H9 (cell line): ENCODE data around the gene C12orf50. TPM values are rescaled to one million over a fixed set of nuclear protein-coding genes. Genes with fewer than 3 reads are reported as not detected.

Experiments
- DNase-seq: peaks from one replicate; pipeline ENCODE4 v3.0.0-alpha.2; 2017
- H2AFZ ChIP-seq: one replicate; pipeline ENCODE4 v1.6.1; 2013; ENCODE audit warnings: mild to moderate bottlenecking, low read length, control low read depth, moderate library complexity
- H2AK5ac ChIP-seq: 2 replicates; pipeline ENCODE4 v1.6.1; 2013; ENCODE audit warnings: low read length, control low read depth, mixed read lengths; ENCODE audit not compliant: insufficient read length
- H2BK120ac ChIP-seq: one replicate; pipeline ENCODE4 v1.6.1; 2013; ENCODE audit warnings: low read depth, mild to moderate bottlenecking, low read length, control low read depth, inconsistent platforms; ENCODE audit not compliant: poor library complexity, severe bottlenecking
- H2BK12ac ChIP-seq: 2 replicates; pipeline ENCODE4 v1.6.1; 2013; ENCODE audit warnings: low read length, control low read depth, mixed read lengths, low read depth; ENCODE audit not compliant: insufficient read length
- H2BK15ac ChIP-seq: 2 replicates; pipeline ENCODE4 v1.6.1; 2013; ENCODE audit warnings: low read depth, low read length, control low read depth
- H2BK20ac ChIP-seq: one replicate; pipeline ENCODE4 v1.6.1; 2013; ENCODE audit warnings: low read depth, mild to moderate bottlenecking, low read length, control low read depth, inconsistent platforms; ENCODE audit not compliant: poor library complexity, severe bottlenecking
- H2BK5ac ChIP-seq: 2 replicates; pipeline ENCODE4 v1.6.1; 2013; ENCODE audit warnings: low read length, control low read depth, mixed read lengths; ENCODE audit not compliant: insufficient read length
- H3K14ac ChIP-seq: 2 replicates; pipeline ENCODE4 v1.6.1; 2013; ENCODE audit warnings: low read length, control low read depth; ENCODE audit not compliant: insufficient read depth
- H3K18ac ChIP-seq: 2 replicates; pipeline ENCODE4 v1.6.1; 2013; ENCODE audit warnings: low read depth, mild to moderate bottlenecking, mixed read lengths, low read length, control low read depth; ENCODE audit not compliant: insufficient read length
- H3K23ac ChIP-seq: 2 replicates; pipeline ENCODE4 v1.6.1; 2013; ENCODE audit warnings: low read length, control low read depth, mixed read lengths, low read depth; ENCODE audit not compliant: insufficient read length
- H3K23me2 ChIP-seq: 2 replicates; pipeline ENCODE4 v1.6.1; 2013; ENCODE audit warnings: low read depth, mild to moderate bottlenecking, mixed read lengths, low read length, control low read depth; ENCODE audit not compliant: insufficient read length, poor library complexity, severe bottlenecking
- H3K27ac ChIP-seq: 2 replicates; pipeline ENCODE4 v1.5.1; 2013; ENCODE audit warnings: low read length, control low read depth, mixed read lengths, low read depth; ENCODE audit not compliant: insufficient read length
- H3K27me3 ChIP-seq: 2 replicates; pipeline ENCODE4 v1.6.1; 2013; ENCODE audit warnings: low read length, control low read depth, inconsistent platforms; ENCODE audit not compliant: insufficient read depth
- H3K4ac ChIP-seq: 2 replicates; pipeline ENCODE4 v1.6.1; 2013; ENCODE audit warnings: low read depth, mild to moderate bottlenecking, control low read depth, inconsistent platforms, low read length, moderate library complexity
- H3K4me1 ChIP-seq: 2 replicates; pipeline ENCODE4 v1.6.1; 2013; ENCODE audit warnings: low read length, control low read depth, inconsistent platforms; ENCODE audit not compliant: insufficient read depth
- H3K4me2 ChIP-seq: 2 replicates; pipeline ENCODE4 v1.6.1; 2013; ENCODE audit warnings: low read length, control low read depth, mixed read lengths; ENCODE audit not compliant: insufficient read length, insufficient read depth
- H3K56ac ChIP-seq: 2 replicates; pipeline ENCODE4 v1.6.1; 2013; ENCODE audit warnings: low read depth, mild to moderate bottlenecking, mixed read lengths, low read length, control low read depth; ENCODE audit not compliant: insufficient read length
- H3K79me1 ChIP-seq: 2 replicates; pipeline ENCODE4 v1.6.1; 2013; ENCODE audit warnings: low read depth, mild to moderate bottlenecking, moderate library complexity, low read length, control low read depth, inconsistent platforms; ENCODE audit not compliant: insufficient read depth, poor library complexity, severe bottlenecking
- H3K79me2 ChIP-seq: 2 replicates; pipeline ENCODE4 v1.6.1; 2013; ENCODE audit warnings: low read length, control low read depth, inconsistent platforms; ENCODE audit not compliant: insufficient read depth
- H3K9ac ChIP-seq: 2 replicates; pipeline ENCODE4 v1.6.1; 2013; ENCODE audit warnings: low read length, control low read depth, mixed read lengths; ENCODE audit not compliant: insufficient read length; ENCODE audit errors: extremely low read depth
- H3K9me3 ChIP-seq: one replicate; pipeline ENCODE4 v1.6.1; 2013; ENCODE audit warnings: low read depth, low read length, inconsistent platforms; ENCODE audit not compliant: control insufficient read depth
- H3T11ph ChIP-seq: one replicate; pipeline ENCODE4 v1.6.1; 2013; ENCODE audit warnings: mild to moderate bottlenecking, low read length, control low read depth, inconsistent platforms
- H4K20me1 ChIP-seq: one replicate; pipeline ENCODE4 v1.6.1; 2013; ENCODE audit not compliant: control insufficient read depth, insufficient read length, insufficient read depth
- H4K5ac ChIP-seq: 2 replicates; pipeline ENCODE4 v1.6.1; 2013; ENCODE audit warnings: low read depth, mild to moderate bottlenecking, mixed read lengths, low read length, control low read depth; ENCODE audit not compliant: insufficient read length
- H4K8ac ChIP-seq: replicated peaks from 2 replicates; pipeline ENCODE4 v1.6.1; 2013; ENCODE audit warnings: low read length, control low read depth, mixed read lengths, low read depth; ENCODE audit not compliant: insufficient read length
- H4K91ac ChIP-seq: 2 replicates; pipeline ENCODE4 v1.6.1; 2013; ENCODE audit warnings: low read depth, mild to moderate bottlenecking, moderate library complexity, mixed read lengths, low read length, control low read depth; ENCODE audit not compliant: insufficient read length
- H3K27ac Mint-ChIP-seq, 3 experiments: 2 replicates in 2 of 3; 3 replicates in 1 of 3; pipeline ENCODE4 v1.8.0; 2020 to 2021; ENCODE audit warnings: mixed read lengths in 3 of 3, mild to moderate bottlenecking in 1 of 3, moderate library complexity in 1 of 3
- H3K27me3 Mint-ChIP-seq: 2 replicates; pipeline ENCODE4 v1.8.0; 2021; ENCODE audit warnings: low read depth, mild to moderate bottlenecking, moderate library complexity, mixed read lengths
- H3K36me3 Mint-ChIP-seq, 3 experiments: 2 replicates in 2 of 3; 3 replicates in 1 of 3; pipeline ENCODE4 v1.8.0; 2020 to 2021; ENCODE audit warnings: low read depth in 3 of 3, mixed read lengths in 3 of 3; ENCODE audit not compliant: insufficient read depth in 1 of 3
- H3K4me1 Mint-ChIP-seq, 2 experiments: 2 replicates each; pipeline ENCODE4 v1.8.0; 2020; ENCODE audit warnings: mixed read lengths in 2 of 2
- H3K4me3 Mint-ChIP-seq, 2 experiments: 2 replicates in 1 of 2; 3 replicates in 1 of 2; pipeline ENCODE4 v1.8.0; 2020 to 2021; ENCODE audit warnings: mild to moderate bottlenecking in 2 of 2, mixed read lengths in 2 of 2, moderate library complexity in 1 of 2
- H3K9me3 Mint-ChIP-seq, 2 experiments: 2 replicates in 1 of 2; 3 replicates in 1 of 2; pipeline ENCODE4 v1.8.0; 2020; ENCODE audit warnings: mild to moderate bottlenecking in 2 of 2, mixed read lengths in 2 of 2, moderate library complexity in 1 of 2
- CTCF ChIP-seq: fragments of 200-600 bp; sonication (generic); conservative IDR thresholded peaks from 3 replicates; pipeline ENCODE4 v1.8.0; 2021; ENCODE audit warnings: antibody characterized with exemption, mild to moderate bottlenecking
- WGBS: extraction: QIAGEN DNeasy Blood & Tissue Kit; methylation state at CpG from one replicate; pipeline ENCODE4 v1.1.7; 2013; ENCODE audit warnings: missing lambda C conversion rate, low lambda C conversion rate, mixed read lengths; ENCODE audit not compliant: insufficient read length; ENCODE audit errors: extremely low coverage; 5-methylcytosine and 5-hydroxymethylcytosine counted together
- total RNA-seq: library from RNA; stranded (reverse); gene quantifications from 2 replicates; pipeline ENCODE4 v1.2.1, GENCODE V29; 2021

C12orf50 gene
- total RNA-seq, 1 experiment from 2014 or later = 0.17 TPM

GRCh38 chr12:88036353-88036965 lies 7.3 kb upstream of the C12orf50 start:
- Histone ChIP-seq H3K27ac (no peak overlapping the region), H3K23me2 (peaks cover 7% of the 10 kb centered on the region), H3K79me1 (no peaks in the 10 kb centered on the region), H2AK5ac (no peak overlapping the region), H4K8ac (no peak overlapping the region), H2AFZ (no peak overlapping the region), H4K91ac (no peak overlapping the region), H3K23ac (no peak overlapping the region), H3K4me1 (no peaks in the 10 kb centered on the region), H3K14ac (no peak overlapping the region), H2BK5ac (no peak overlapping the region), H3K9ac (peak overlapping the region; percentile 92), H4K20me1 (no peaks in the 10 kb centered on the region), H3K9me3 (no peaks in the 10 kb centered on the region), H2BK15ac (no peak overlapping the region), H2BK120ac (no peak overlapping the region), H2BK20ac (no peak overlapping the region), H2BK12ac (no peak overlapping the region), H3K56ac (no peak overlapping the region), H3K4me2 (peak overlapping the region; percentile 98), H4K5ac (no peak overlapping the region), H3K18ac (no peak overlapping the region), H3T11ph (no peak overlapping the region), H3K79me2 (peaks cover 1% of the 10 kb centered on the region; the same call in 1 of the 2 replicates), H3K4ac (no peak overlapping the region), H3K27me3 (no peaks in the 10 kb centered on the region)
- Mint-ChIP-seq H3K27me3 (no peaks in the 10 kb centered on the region), H3K27ac (no peak overlapping the region), H3K36me3 (peaks cover 7 to 11% (median 7%) of the 10 kb centered on the region in 3 experiments; a peak in 5 of 7 replicates), H3K9me3 (peaks cover 6 to 8% of the 10 kb centered on the region in 2 experiments), H3K4me1 (peaks cover 32 to 37% of the 10 kb centered on the region in 2 experiments), H3K4me3 (peak overlapping the region; percentile 95)
- TF ChIP-seq CTCF = no peak
- WGBS = no CpG with 5 or more reads among the region's 5 CpGs
- DNase-seq = no peak
